ENCODE data around the gene NBR1. TPM values are rescaled to one million over a fixed set of nuclear protein-coding genes. Genes with fewer than 3 reads are reported as not detected.
A peak's percentile ranks its signal among the peaks of the same experiment; 100 is the strongest.
"Not testable (repeated sequence)": the region's sequence is repeated elsewhere in the genome, so short reads cannot be mapped to it uniquely, and the experiment has no call there.

Gene NBR1
- total RNA-seq, 1 donor from 2014 or later, result 60.3 TPM

GRCh38 chr17:43153197-43153835 is 17.7 kb upstream of the NBR1 start:
- not testable (repeated sequence) for DNase-seq (ENCODE audit: extremely low read depth, low read depth, low spot score)

GRCh38 chr17:43155666-43156065 is 15.3 kb upstream of the NBR1 start:
- no peak for DNase-seq (ENCODE audit: extremely low read depth, low read depth, low spot score)

- not testable (repeated sequence) for DNase-seq (ENCODE audit: extremely low read depth, low read depth, low spot score)
Measured at GRCh38 chr17:43159232-43159631, 11.8 kb upstream of the NBR1 start.

- not testable (repeated sequence) for DNase-seq (ENCODE audit: extremely low read depth, low read depth, low spot score)
Measured at GRCh38 chr17:43159957-43160356, 11.1 kb upstream of the NBR1 start.

GRCh38 chr17:43165971-43166370 is 5.0 kb upstream of the NBR1 start:
- DNase-seq (ENCODE audit: extremely low read depth, low read depth, low spot score), result not testable (repeated sequence)

GRCh38 chr17:43169561-43170139 is 1.4 kb upstream of the NBR1 start:
- DNase-seq (ENCODE audit: extremely low read depth, low read depth, low spot score), result peak; percentile 2

GRCh38 chr17:43170140-43170765 is 761 bp upstream of the NBR1 start:
- peak; percentile 83 for DNase-seq (ENCODE audit: extremely low read depth, low read depth, low spot score)

- DNase-seq (ENCODE audit: extremely low read depth, low read depth, low spot score), result peak; percentile 85
Measured at GRCh38 chr17:43171586-43172487, 823 bp downstream of the NBR1 start.

GRCh38 chr17:43175213-43176118 is 4.5 kb downstream of the NBR1 start:
- DNase-seq (ENCODE audit: extremely low read depth, low read depth, low spot score), result no peak

- DNase-seq (ENCODE audit: extremely low read depth, low read depth, low spot score), result no peak
Measured at GRCh38 chr17:43176119-43176570, 5.1 kb downstream of the NBR1 start.

GRCh38 chr17:43183921-43184320 is 12.9 kb downstream of the NBR1 start:
- DNase-seq (ENCODE audit: extremely low read depth, low read depth, low spot score), result no peak

GRCh38 chr17:43186656-43187055 is 15.6 kb downstream of the NBR1 start:
- not testable (repeated sequence) for DNase-seq (ENCODE audit: extremely low read depth, low read depth, low spot score)

- no peak for DNase-seq (ENCODE audit: extremely low read depth, low read depth, low spot score)
Measured at GRCh38 chr17:43193251-43193650, 22.2 kb downstream of the NBR1 start.

GRCh38 chr17:43199633-43200032 is 28.6 kb downstream of the NBR1 start:
- no peak for DNase-seq (ENCODE audit: extremely low read depth, low read depth, low spot score)

- no peak for DNase-seq (ENCODE audit: extremely low read depth, low read depth, low spot score)
Measured at GRCh38 chr17:43200127-43200526, 29.1 kb downstream of the NBR1 start.

GRCh38 chr17:43203013-43203412 is 32.0 kb downstream of the NBR1 start:
- not testable (repeated sequence) for DNase-seq (ENCODE audit: extremely low read depth, low read depth, low spot score)

GRCh38 chr17:43210576-43210975 is 39.6 kb downstream of the NBR1 start:
- DNase-seq (ENCODE audit: extremely low read depth, low read depth, low spot score), result no peak

GRCh38 chr17:43211123-43211479 is 40.1 kb downstream of the NBR1 start:
- DNase-seq (ENCODE audit: extremely low read depth, low read depth, low spot score), result no peak

GRCh38 chr17:43211480-43212402 is 40.7 kb downstream of the NBR1 start, which contains the start of gene TMEM106A:
Gene TMEM106A, plus strand, starts transcription at chr17:43211875. Its CDS starts 1,167 bp downstream, at chr17:43213042.
- DNase-seq (ENCODE audit: extremely low read depth, low read depth, low spot score), result peak; percentile 29

Measured in glomerular endothelial cell (primary cell).